Sigmoid colon (tissue), 7 donors: ENCODE data around the gene FAM110D. TPM values are rescaled to one million over a fixed set of nuclear protein-coding genes. Genes with fewer than 3 reads are reported as not detected.

ENCODE experiments used
- DNase-seq: peaks from one replicate; pipeline ENCODE4 v3.0.0-alpha.2; 2019
- H3K27ac ChIP-seq, 4 donors: fragments of 200-600 bp; sonication (generic); one replicate each; pipeline ENCODE4 v1.5.1; 2016 to 2019; ENCODE audit warnings: mild to moderate bottlenecking in 1 of 4
- H3K27me3 ChIP-seq, 3 donors: fragments of 200-600 bp; sonication (generic); one replicate each; pipeline ENCODE4 v1.5.1; 2019; ENCODE audit warnings: mild to moderate bottlenecking in 1 of 3
- H3K36me3 ChIP-seq, 4 donors: fragments of 200-600 bp; sonication (generic); one replicate each; pipeline ENCODE4 v1.5.1; 2016 to 2019
- H3K4me1 ChIP-seq, 4 donors: fragments of 200-600 bp; sonication (generic); one replicate each; pipeline ENCODE4 v1.5.1; 2017 to 2019
- H3K4me3 ChIP-seq, 4 donors: fragments of 200-600 bp; sonication (generic); one replicate each; pipeline ENCODE4 v1.5.1; 2017 to 2019; ENCODE audit warnings: mild to moderate bottlenecking in 2 of 4, moderate library complexity in 1 of 4
- H3K9me3 ChIP-seq, 4 donors: fragments of 200-600 bp in 3 of 4; sonication (generic) in 3 of 4; one replicate each; pipeline versions ENCODE4 v1.5.1 to v1.6.1; 2013 to 2019
- EP300 ChIP-seq, 4 donors: sonication (generic); formaldehyde crosslinking; IDR thresholded peaks; one replicate each; pipeline ENCODE4 v1.6.1; 2017; ENCODE audit warnings: antibody characterized with exemption in 4 of 4
- POLR2A ChIP-seq, 2 donors: fragments of 450-650 bp; IDR thresholded peaks; one replicate each; pipeline ENCODE4 v1.6.1; 2016; ENCODE audit warnings: antibody characterized with exemption in 2 of 2, mild to moderate bottlenecking in 2 of 2, moderate library complexity in 2 of 2
- POLR2AphosphoS5 ChIP-seq, 4 donors: sonication (generic); formaldehyde crosslinking; IDR thresholded peaks; one replicate each; pipeline ENCODE4 v1.6.1; 2017; ENCODE audit warnings: antibody characterized with exemption in 4 of 4
- WGBS, 2 donors: extraction: QIAGEN DNeasy Blood & Tissue Kit; methylation state at CpG; one replicate each; pipeline ENCODE4 v1.1.7; 2013; 5-methylcytosine and 5-hydroxymethylcytosine counted together
- intact Hi-C: fragments of 100-400 bp; cut with DNase I; formaldehyde crosslinking; loops from one replicate; pipeline ENCODE4 v1.15.1; 2023
- polyA plus RNA-seq, 3 donors: library from polyadenylated mRNA; stranded (reverse); fragments of 200-250 nt; gene quantifications; one replicate each; pipeline ENCODE4 v1.2.3, GENCODE V29; 2013
- total RNA-seq, 4 donors: library from RNA; depleted of rRNA; stranded (reverse); fragments of >200 nt; gene quantifications; one replicate each; pipeline ENCODE4 v1.1.0, GENCODE V29; 2016
- TF ChIP-seq, protein P1 (sequence below), 4 experiments: fragments of 450-650 bp in 3 of 4; fragments of 200-600 bp in 1 of 4; IDR thresholded peaks; one replicate each; pipeline ENCODE4 v1.5.1; 2016 to 2019; ENCODE audit warnings: antibody characterized with exemption in 4 of 4, mild to moderate bottlenecking in 3 of 4, moderate library complexity in 2 of 4
- donor health status: healthy with polysubstance abuse.
- donor health status: Bipolar disorder and iron deficiency.
- donor health status: healthy.

Gene FAM110D
- total and polyA plus RNA-seq, 7 donors, result 0.60 to 4.2 (median 1.1) TPM; not detected in 1

GRCh38 chr1:26142159-26142558, 16.7 kb upstream of the FAM110D start:
- no peaks in the 10 kb centered on the region for H3K9me3 ChIP-seq
- H3K27me3 ChIP-seq, result no peaks in the 10 kb centered on the region
- H3K27ac ChIP-seq, result no peak overlapping the region
- H3K4me3 ChIP-seq, result no peak overlapping the region
- H3K36me3 ChIP-seq, result no peaks in the 10 kb centered on the region
- TF ChIP-seq, protein P1, sequence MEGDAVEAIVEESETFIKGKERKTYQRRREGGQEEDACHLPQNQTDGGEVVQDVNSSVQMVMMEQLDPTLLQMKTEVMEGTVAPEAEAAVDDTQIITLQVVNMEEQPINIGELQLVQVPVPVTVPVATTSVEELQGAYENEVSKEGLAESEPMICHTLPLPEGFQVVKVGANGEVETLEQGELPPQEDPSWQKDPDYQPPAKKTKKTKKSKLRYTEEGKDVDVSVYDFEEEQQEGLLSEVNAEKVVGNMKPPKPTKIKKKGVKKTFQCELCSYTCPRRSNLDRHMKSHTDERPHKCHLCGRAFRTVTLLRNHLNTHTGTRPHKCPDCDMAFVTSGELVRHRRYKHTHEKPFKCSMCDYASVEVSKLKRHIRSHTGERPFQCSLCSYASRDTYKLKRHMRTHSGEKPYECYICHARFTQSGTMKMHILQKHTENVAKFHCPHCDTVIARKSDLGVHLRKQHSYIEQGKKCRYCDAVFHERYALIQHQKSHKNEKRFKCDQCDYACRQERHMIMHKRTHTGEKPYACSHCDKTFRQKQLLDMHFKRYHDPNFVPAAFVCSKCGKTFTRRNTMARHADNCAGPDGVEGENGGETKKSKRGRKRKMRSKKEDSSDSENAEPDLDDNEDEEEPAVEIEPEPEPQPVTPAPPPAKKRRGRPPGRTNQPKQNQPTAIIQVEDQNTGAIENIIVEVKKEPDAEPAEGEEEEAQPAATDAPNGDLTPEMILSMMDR (IDR thresholded peaks at IDR 0.05), result no peak
- TF ChIP-seq POLR2AphosphoS5 (IDR thresholded peaks at IDR 0.05) (no peak), EP300 (IDR thresholded peaks at IDR 0.05) (no peak), POLR2A (IDR thresholded peaks at IDR 0.05) (no peak)
- WGBS, 2 donors, result 85 to 88% methylated on average over 8 of the region's 8 CpGs
- peaks cover 0 to 5% (median 0%) of the 10 kb centered on the region in 4 donors for H3K4me1 ChIP-seq
- DNase-seq, result no peak
- intact Hi-C loops, result no loop called here

DNA sequence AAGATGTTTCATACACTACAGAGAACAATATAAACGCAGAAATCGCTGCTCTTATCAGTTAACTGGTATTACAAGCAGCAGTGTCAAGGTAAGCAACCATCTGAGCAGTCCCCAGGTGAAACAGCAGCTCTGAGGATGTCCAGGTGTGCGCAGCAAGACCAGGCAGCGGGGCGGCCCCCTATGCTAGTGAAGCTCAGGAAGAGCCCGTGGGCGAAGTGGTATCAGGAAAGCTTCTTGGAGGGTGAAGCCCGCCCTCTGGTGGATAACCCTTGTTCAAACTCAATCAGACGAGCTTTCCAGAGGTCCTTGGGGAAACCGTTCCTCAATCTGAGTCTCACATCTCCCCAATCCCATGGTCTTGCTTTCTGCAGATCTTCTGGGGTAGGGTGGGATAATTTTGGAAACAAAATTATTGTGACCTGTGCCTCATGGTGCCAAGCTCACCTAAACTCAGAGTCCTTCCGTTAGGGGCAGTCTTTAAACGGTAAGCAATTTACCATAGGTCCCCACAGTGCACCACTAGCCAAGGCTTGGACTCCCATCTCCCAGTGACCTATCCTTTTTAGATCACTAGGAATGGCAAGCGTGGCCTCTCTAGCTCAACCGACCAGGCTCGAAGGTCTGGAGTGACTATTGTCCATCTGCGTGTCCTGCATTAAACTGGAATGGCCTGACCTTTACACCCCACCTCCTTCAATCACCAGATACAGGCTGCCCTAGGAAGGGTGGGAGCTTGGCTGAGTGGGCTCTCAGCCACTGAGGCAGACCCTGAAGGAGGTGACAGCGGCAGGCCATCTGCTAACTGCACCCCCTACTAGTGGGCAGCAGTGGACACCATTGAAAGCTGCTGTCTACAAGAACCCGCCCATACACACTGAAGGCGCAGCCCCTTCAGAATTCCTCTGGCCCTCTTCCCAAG, 13.6 kb upstream of the FAM110D start:
- Histone ChIP-seq H3K27me3 (no peaks in the 10 kb centered on the region), H3K36me3 (no peaks in the 10 kb centered on the region), H3K9me3 (no peaks in the 10 kb centered on the region), H3K4me1 (peaks cover 0 to 5% (median 0%) of the 10 kb centered on the region in 4 donors), H3K4me3 (no peak overlapping the region), H3K27ac (no peak overlapping the region)
- intact Hi-C loops, result loop anchor here (1.0 kb wide), 2 partner anchors 40 to 109 kb away; no protein-coding TSS in a partner anchor
- peak; percentile 89 for DNase-seq
- no peak for TF ChIP-seq POLR2A (IDR thresholded peaks at IDR 0.05)
- no peak for TF ChIP-seq POLR2AphosphoS5 (IDR thresholded peaks at IDR 0.05)
- no peak for TF ChIP-seq EP300 (IDR thresholded peaks at IDR 0.05)
- TF ChIP-seq, protein P1 (IDR thresholded peaks at IDR 0.05), result peak; percentile 56 to 70 (median 68)
- 24 to 33% methylated on average over 19 of the region's 19 CpGs for WGBS, 2 donors

GRCh38 chr1:26145960-26146294, 13.0 kb upstream of the FAM110D start:
- Histone ChIP-seq H3K27ac (no peak overlapping the region), H3K4me1 (peaks cover 0 to 5% (median 0%) of the 10 kb centered on the region in 4 donors), H3K4me3 (no peak overlapping the region), H3K36me3 (no peaks in the 10 kb centered on the region), H3K27me3 (no peaks in the 10 kb centered on the region), H3K9me3 (no peaks in the 10 kb centered on the region)
- intact Hi-C loops, result loop anchor here (1.0 kb wide), 2 partner anchors 41 to 110 kb away; no protein-coding TSS in a partner anchor
- WGBS, 2 donors, result 49 to 68% methylated on average over 6 of the region's 6 CpGs
- no peak for TF ChIP-seq POLR2AphosphoS5 (IDR thresholded peaks at IDR 0.05)
- TF ChIP-seq, protein P1 (IDR thresholded peaks at IDR 0.05), result no peak
- TF ChIP-seq EP300 (IDR thresholded peaks at IDR 0.05), result no peak
- TF ChIP-seq POLR2A (IDR thresholded peaks at IDR 0.05), result no peak
- no peak for DNase-seq

DNA sequence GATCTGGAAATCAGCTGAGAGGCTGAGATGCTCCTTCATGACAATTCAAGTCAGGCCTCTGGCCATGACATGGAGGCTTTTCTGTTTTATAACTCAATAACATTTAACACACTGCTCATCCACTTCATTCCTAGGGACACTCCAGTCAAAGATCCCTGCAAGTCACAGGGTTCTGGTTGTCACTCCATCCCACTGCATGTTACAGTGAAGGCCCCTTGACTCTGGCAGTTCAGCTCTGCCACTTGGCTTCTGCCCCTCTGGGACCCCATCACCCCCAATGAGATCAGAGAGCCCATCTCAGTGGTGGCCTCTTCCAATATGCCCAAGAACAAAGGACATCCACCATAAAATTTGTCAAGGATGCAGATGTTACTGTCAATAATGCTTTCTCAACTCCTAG, 10.0 kb upstream of the FAM110D start:
- no peaks in the 10 kb centered on the region for H3K27me3 ChIP-seq
- H3K4me3 ChIP-seq, result no peak overlapping the region
- TF ChIP-seq POLR2A (IDR thresholded peaks at IDR 0.05) (no peak), EP300 (IDR thresholded peaks at IDR 0.05) (no peak), POLR2AphosphoS5 (IDR thresholded peaks at IDR 0.05) (no peak)
- TF ChIP-seq, protein P1 (IDR thresholded peaks at IDR 0.05), result no peak
- H3K9me3 ChIP-seq, result no peaks in the 10 kb centered on the region
- DNase-seq, result no peak
- peaks cover 0 to 5% (median 0%) of the 10 kb centered on the region in 4 donors for H3K4me1 ChIP-seq
- H3K36me3 ChIP-seq, result no peaks in the 10 kb centered on the region
- intact Hi-C loops, result no loop called here
- H3K27ac ChIP-seq, result no peak overlapping the region
